TTC549 (cell line): ENCODE measurements around the gene GMDS.

Source experiments
- FAIRE-seq: peaks from 2 replicates; lab custom pipeline; 2012; peaks lifted over from hg19 to GRCh38; lab: Jason Lieb, UNC

Gene GMDS

GRCh38 chr6:1894954-1895353 lies 350.5 kb downstream of the GMDS start:
- no peak for FAIRE-seq

- no peak for FAIRE-seq
Measured at GRCh38 chr6:1893470-1894130, 351.8 kb downstream of the GMDS start.

DNA sequence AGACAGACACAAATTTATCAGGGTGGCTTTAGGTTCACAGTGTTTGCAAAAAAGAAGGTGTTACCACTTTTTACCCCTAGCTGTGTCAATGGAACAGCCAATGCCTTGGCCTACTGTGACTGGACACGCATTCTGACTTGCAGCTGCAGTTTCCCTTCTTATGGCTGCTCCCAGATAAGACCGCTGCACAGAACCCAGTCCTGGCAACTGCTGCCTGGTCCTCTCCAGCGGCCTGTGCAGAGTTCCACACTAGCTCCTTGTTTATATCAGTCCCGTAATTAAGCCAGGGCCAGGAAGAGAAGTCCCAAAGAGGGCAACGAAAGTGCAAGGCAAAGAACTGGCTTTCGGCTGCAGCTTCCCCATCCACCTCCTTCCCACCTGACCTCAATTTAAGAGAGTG lies 352.7 kb downstream of the GMDS start:
- no peak for FAIRE-seq

- FAIRE-seq, result no peak
Measured at GRCh38 chr6:1890987-1891386, 354.4 kb downstream of the GMDS start.

DNA sequence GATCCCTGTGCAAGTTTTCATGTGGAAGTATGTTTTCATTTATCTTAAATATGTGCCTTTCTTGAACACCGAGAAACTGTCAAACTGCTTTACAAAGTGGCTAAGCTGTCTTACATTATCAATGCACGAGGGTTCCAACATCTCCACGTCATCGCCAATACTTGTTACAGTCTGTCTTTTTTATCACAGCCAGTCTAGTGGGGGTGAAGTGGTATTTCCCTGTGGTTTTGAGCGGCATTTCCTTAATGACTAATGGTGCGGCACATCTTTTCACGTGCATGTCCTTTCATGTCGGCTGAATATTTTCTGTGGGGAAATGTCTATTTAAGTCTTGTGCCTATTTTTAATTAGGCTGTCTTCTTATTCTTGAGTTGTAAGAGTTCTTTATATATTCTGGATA lies 355.3 kb downstream of the GMDS start:
- FAIRE-seq, result no peak

DNA sequence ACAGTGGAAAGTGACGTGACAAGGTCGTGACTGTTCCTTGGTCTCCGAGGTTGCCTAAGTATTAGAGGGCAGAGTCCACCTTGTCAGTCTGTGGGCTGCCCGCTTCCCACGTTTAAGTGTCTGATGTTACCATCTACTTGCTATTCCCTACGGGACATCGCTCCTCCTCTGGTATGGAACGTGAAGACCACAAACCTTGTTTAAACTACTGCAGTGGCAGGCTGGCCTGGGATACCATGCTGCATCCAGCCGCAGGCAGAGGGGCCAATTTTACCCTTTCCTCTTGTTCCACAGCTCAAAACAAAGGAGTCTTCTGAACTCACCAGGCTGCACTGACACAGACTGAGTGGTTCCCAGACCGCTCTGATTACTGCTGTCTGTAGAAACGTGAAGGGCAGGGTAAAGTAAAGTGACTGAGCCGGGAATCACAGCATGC lies 359.8 kb downstream of the GMDS start:
- FAIRE-seq, result no peak

DNA sequence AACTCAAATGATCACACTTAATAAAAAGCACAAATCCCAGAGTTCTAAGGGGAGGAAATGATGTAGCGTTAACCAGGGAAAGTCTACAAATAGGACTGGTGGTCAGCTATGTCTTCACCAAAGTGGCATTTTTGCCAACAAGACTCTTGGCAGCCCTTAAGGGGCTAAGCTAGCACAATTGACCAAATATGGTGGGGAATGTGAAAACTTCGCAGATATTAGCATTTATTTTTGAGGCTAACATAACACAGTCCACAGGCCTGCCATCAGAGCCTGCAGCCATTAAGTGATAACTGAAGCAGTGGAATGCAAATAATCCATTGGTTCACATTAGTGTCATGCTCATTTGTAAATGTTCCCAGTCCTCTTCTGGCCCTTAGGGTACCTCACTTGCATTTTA lies 361.1 kb downstream of the GMDS start:
- no peak for FAIRE-seq

- FAIRE-seq, result no peak
Measured at GRCh38 chr6:1878330-1878729, 367.1 kb downstream of the GMDS start.

- no peak for FAIRE-seq
Measured at GRCh38 chr6:1873781-1874180, 371.6 kb downstream of the GMDS start.

DNA sequence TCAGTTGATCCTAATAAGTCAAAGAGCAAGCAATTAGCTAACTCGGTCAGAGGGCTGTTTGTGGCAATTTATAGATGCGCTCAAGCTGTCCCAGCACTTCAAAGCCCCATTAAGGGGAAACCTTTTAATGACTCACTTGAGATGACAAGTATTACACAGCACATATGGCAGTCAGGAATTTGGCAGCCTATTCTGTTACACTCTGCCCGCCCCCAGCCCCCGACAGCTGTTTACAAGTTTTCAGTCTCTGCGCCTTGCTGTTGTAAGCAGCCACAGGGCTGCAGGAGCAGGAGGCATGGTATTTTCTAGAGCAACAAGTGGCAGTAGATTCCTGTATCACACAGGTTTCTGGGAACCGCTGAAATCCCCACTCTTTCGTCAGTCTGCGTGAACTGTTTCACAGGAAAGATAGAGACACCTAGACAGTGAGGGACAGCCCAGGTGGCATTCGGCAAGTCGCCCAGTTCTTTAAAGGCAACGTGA lies 372.7 kb downstream of the GMDS start:
- no peak for FAIRE-seq

GRCh38 chr6:1871724-1872315 lies 373.6 kb downstream of the GMDS start:
- FAIRE-seq, result no peak

DNA sequence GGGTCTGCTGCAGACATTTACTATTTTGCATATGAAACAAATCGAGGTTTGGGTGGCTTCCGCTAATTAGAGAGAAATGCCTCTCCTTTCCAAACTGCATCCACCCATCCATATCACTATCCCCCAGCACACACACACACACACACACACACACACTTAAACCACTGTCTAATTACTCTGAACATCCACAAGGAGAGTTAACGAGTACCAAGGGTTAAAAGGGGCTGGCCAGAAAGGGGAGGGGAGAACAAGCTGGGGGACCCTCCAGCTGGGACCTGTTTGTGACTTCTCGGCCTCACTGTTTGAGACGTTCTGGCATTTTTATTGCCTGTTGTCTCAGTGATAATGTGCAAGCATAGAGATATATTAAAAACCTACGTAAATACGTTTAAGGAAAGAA lies 374.5 kb downstream of the GMDS start:
- no peak for FAIRE-seq

GRCh38 chr6:1870251-1870650 lies 375.2 kb downstream of the GMDS start:
- FAIRE-seq, result no peak

DNA sequence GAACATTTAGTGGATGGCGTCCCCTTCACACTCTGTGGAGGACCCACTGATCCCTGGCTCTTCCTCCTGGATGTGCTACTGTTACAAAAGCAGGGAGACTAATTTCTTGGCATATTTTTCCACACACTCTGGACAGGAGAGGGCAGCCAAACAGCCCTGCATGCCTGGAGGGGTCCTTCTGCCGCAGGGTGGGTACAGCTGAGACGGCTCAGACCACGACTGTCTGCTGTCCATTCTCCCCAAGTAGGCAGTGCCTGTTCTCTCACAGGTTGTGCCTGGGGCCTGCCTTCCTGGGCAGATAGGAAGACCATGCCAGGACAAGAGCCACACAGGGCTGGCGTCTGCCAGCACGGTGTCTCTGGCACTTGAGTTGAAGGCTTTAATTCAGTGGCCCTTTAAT lies 375.6 kb downstream of the GMDS start:
- FAIRE-seq, result no peak

DNA sequence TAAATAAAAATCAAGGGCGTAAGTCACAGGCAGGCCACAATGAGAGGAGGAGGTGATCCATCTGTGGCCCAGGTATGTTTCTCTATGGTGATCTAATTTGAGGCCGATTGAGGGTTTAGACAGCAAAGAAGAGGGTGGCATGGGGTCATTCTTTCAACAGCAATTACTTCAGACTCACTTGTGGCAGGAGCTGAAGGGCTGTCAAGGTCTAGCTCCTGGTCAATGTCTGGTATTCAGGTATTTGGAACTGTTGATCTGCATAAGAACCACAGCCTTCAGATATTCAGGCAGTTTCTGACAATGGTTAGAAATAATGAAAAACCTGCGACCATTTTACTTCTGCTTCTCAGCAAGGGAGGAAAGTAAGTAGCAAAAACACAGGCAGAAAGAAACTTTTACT lies 376.1 kb downstream of the GMDS start:
- FAIRE-seq, result no peak

DNA sequence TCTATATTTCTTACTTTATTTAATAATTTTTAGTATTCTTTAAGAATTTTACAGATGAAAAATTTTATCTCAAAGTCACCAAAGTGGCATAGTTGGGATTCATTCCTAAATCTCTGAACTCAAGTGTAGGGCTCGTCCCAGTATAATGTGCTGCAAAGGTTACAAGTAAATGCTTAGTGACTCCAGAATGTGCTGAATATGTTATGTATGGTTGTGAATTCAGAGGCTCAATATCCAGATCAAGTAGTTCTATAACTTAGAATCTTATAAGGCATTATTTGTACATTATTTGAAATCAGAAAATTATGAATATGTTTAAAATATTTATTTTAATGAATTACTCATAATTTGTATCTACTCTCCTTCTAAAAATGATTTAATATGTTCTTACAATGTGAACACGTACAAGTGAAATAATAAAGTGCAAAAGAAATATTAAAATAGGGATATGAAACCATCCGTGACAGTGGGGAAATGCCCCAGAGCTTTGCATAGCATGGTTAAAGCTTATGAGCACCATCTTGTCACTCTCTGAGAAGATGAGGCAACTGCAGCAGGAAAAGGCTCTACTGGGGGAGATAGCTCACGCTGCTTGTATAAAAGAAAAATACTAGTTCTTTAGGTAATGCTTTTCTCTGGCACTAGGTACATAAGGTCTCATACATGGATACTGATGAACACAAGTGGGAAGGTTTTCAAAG lies 376.7 kb downstream of the GMDS start:
- FAIRE-seq, result no peak

- FAIRE-seq, result no peak
Measured at GRCh38 chr6:1867197-1867596, 378.2 kb downstream of the GMDS start.

- FAIRE-seq, result no peak
Measured at GRCh38 chr6:1865585-1865984, 379.8 kb downstream of the GMDS start.

- no peak for FAIRE-seq
Measured at GRCh38 chr6:1864496-1864895, 380.9 kb downstream of the GMDS start.

DNA sequence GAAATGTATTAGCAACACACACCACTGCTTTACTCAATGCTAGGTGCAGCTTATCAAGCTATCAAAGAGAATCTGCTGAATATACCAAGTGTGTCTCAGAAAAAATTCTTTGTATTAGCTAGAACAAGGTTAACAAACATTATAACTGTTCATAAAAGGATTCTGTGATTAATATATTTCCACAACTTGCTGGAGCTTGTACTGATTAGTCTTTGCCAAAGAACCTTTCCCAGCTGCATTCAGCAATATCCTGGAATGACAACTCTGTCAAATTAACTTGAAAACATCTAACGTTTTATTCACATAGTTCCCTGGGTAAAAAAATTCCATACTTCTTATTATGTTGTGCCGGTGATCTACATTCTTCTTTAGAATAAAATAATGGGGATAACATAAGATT lies 383.0 kb downstream of the GMDS start:
- no peak for FAIRE-seq

DNA sequence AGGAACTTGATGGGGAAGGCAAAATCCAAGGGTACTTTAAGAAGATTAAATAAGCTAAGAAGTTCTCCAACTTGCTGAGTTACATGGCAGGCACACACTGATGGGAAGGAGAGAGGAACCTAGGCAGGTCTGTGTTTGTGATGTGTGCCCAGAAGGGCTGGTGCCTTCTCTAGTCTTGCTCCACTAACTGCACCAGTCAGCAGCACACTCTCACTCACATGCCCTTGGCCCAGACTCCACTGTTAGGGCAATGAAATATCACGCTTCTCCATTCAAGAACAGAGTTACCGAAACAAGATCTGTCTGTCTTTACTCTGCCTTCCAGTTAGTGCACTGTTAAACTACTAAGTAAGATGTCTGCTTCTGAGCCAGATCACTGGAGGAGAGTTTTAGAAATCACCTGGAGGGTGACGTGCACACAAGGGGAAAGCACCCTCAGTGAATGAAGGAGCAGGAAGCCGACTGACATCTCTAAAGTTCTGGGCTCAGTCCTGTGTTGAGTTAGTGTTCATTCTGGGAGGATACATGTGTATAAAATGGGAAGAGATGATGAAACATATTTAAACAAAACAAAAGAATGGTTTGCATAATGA lies 384.6 kb downstream of the GMDS start:
- FAIRE-seq, result no peak

DNA sequence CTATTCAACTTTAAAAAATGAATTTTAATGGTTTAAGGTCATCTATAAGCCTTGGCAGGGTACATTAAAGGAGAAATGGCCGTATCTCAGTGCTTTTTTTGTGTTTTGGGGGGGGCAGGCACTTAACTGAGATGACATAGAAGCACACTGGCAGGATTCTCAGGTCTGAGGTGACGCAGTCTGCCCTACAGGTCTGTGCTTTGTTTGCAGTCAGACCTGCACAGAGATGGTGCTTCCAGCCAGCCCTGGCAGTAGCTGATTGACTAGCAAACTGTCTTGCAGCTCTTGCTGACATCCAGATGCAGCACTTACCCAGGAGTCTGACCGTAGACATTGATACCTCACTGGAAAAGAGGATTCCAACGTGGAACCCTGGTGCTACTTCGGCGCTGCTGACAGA lies 386.5 kb downstream of the GMDS start:
- FAIRE-seq, result no peak

- no peak for FAIRE-seq
Measured at GRCh38 chr6:1858196-1858595, 387.2 kb downstream of the GMDS start.
